COLO668 (cell line): ENCODE measurements around the gene TMEM214.

Source experiments
- DNase-seq: peaks from one replicate; lab custom pipeline; 2025; ENCODE audit not compliant: unreplicated experiment; lab: John Stamatoyannopoulos, UW

The TMEM214 gene

GRCh38 chr2:27083410-27084296 lies 50.9 kb downstream of the TMEM214 start:
- no peak for DNase-seq

DNA sequence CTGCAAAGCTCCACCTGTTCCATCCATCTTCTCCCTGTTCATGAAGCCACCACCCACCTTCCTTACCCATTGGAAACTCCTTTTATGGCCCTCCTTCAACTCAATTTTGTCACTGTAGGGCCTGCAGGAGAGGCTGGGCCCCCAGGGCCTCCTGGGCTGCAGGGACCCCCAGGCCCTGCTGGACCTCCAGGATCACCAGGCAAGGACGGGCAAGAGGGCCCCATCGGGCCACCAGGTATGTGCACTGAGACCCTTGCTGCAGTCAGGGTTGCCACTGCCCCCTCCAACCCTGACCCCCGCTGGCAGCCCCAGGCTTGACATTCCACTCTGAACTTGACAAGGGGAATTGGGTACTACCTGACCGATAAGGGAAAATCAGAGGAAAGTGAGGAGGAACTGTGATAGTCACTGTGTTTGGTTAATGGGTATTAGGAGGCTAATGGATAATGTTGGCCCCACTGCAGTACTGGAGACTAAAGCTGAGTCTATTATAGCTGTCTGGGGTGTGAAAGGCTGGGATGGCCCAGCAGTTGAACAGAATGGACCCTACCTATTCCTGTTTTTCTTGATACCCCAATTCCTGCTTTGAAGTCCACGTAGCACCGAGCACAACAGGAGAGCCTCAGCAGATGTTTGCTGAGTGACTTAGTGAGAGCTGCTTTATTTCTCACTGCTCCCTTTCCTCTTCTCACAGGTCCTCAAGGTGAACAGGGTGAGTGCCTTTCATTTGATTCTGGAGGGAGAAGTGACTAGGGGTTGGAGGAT lies 51.7 kb downstream of the TMEM214 start:
- DNase-seq, result no peak

- DNase-seq, result no peak
Measured at GRCh38 chr2:27085062-27085672, 52.4 kb downstream of the TMEM214 start.

DNA sequence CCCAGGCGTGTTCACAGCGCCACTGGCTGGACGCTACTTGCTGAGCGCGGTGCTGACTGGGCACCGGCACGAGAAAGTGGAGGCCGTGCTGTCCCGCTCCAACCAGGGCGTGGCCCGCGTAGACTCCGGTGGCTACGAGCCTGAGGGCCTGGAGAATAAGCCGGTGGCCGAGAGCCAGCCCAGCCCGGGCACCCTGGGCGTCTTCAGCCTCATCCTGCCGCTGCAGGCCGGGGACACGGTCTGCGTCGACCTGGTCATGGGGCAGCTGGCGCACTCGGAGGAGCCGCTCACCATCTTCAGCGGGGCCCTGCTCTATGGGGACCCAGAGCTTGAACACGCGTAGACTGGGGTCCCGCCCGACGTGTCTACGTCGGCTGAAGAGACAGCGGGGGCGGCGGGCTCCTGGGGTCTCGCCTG lies 52.9 kb downstream of the TMEM214 start:
- DNase-seq, result peak; percentile 44

- DNase-seq, result peak; percentile 97
Measured at GRCh38 chr2:27086090-27086723, 53.4 kb downstream of the TMEM214 start.

DNA sequence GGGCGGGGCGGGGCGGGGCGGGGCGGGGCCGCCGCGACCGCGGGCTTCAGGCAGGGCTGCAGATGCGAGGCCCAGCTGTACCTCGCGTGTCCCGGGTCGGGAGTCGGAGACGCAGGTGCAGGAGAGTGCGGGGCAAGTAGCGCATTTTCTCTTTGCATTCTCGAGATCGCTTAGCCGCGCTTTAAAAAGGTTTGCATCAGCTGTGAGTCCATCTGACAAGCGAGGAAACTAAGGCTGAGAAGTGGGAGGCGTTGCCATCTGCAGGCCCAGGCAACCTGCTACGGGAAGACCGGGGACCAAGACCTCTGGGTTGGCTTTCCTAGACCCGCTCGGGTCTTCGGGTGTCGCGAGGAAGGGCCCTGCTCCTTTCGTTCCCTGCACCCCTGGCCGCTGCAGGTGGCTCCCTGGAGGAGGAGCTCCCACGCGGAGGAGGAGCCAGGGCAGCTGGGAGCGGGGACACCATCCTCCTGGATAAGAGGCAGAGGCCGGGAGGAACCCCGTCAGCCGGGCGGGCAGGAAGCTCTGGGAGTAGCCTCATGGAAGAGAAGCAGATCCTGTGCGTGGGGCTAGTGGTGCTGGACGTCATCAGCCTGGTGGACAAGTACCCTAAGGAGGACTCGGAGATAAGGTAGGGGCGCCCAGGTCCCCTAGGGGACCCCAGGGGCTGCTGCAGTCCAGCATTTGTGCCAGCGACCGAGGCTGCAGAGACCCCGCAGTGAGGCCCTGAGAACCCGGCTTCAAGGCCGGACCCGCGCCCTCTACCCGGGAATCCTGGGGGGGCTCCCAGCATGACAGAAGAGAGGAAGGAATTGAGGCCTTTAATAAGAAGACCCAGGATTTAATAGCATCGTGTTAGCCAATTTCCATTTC lies 54.2 kb downstream of the TMEM214 start, which contains the start of gene KHK:
TSS of gene KHK (plus strand) at position 49 of the 870 bp plus-strand sequence. CDS start at position 537, 488 bp downstream.
- DNase-seq, result peak; percentile 83

- no peak for DNase-seq
Measured at GRCh38 chr2:27087823-27088410, 55.2 kb downstream of the TMEM214 start.

DNA sequence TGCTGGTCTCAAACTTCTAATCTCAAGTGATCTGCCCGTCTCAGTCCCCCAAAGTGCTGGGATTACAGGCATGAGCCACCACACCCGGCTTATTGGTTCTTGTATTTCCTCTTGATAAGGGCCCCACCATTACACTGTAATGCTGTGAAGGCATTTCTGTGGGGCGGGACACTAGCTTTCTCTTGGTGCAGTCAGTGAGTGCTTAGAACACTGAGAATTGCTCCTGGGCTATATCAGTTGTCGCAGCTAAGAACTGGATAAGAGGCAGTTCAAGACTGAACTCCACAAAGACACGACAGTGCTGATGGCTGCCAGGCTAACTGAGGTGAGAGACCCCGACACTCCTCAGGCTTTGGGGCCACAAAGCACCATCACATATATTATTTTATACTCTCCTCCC lies 55.9 kb downstream of the TMEM214 start:
- no peak for DNase-seq

DNA sequence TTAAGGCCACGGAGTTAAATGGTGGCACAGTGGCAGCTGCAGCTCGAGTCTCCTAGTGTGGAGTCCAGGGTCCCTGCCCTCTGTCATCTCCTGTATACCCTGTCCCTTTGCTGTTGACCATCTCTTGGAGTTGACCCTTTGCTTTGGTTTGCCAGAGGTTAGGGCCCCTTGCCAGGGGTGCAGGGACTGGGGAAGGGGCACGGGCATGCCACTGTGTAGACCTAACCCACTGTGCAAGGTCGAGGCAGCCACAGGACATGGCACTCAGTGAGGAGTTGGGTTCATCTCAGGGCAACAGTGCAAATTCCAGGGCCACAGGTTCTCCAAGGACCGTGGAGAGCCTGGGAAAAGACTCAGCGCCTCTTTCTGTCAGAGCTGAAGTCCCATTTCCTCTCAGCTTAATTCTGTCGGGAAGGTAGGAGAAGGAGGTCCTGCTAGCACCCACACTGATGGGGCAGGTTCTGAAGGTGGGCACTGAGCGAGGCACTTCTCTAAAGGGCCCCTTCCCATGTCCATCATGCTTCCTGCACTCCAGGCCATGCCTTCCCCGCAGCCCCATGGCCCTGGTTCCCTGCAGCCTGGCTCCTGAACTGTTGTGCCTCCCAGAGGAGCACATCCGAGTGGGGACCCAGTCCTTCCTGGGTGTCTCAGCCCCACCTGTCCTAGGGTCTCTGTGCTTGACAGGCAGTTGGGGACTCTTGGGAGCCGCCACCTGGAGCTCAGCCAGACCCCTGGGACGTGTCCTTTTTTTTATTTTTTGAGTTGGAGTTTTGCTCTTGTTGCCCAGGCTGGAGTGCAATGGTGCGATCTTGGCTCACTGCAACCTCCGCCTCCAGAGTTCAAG lies 56.6 kb downstream of the TMEM214 start:
- no peak for DNase-seq
